ENCODE measurements around the gene TEKT5.

DNA sequence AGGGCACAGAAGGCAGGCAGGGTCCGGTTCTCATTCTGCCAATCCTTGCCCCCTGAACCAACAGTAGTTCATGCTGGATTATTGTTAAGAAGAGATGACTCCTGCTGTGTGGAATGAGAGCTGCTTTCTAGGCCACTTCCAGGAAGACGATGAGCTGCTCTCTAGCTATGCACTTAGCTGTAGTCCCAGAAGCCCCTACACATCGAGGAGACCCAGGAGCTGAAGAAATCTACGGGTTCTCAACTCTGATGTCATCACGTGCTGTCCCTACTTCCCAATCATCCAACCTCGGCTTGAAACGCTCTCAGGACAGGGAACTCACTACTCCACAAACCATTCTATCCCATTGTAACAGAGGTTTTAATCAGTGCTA lies 85.3 kb downstream of the TEKT5 start:
- TF ChIP-seq, protein P1, sequence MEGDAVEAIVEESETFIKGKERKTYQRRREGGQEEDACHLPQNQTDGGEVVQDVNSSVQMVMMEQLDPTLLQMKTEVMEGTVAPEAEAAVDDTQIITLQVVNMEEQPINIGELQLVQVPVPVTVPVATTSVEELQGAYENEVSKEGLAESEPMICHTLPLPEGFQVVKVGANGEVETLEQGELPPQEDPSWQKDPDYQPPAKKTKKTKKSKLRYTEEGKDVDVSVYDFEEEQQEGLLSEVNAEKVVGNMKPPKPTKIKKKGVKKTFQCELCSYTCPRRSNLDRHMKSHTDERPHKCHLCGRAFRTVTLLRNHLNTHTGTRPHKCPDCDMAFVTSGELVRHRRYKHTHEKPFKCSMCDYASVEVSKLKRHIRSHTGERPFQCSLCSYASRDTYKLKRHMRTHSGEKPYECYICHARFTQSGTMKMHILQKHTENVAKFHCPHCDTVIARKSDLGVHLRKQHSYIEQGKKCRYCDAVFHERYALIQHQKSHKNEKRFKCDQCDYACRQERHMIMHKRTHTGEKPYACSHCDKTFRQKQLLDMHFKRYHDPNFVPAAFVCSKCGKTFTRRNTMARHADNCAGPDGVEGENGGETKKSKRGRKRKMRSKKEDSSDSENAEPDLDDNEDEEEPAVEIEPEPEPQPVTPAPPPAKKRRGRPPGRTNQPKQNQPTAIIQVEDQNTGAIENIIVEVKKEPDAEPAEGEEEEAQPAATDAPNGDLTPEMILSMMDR (IDR thresholded peaks at IDR 0.05): no peak
- no peak for TF ChIP-seq POLR2A (IDR thresholded peaks at IDR 0.05)

Measured in breast epithelium (tissue), 3 donors.